Hindlimb muscle (tissue), 1 donor: ENCODE results near the gene KLK10. TPM values are rescaled to one million over a fixed set of nuclear protein-coding genes. Genes with fewer than 3 reads are reported as not detected.

Experiments
- DNase-seq: peaks from one replicate; pipeline ENCODE4 v3.0.0-alpha.2; 2013
- polyA plus RNA-seq: library from polyadenylated mRNA; unstranded; fragments of 120-200 nt; gene quantifications from one replicate; pipeline ENCODE4 v1.2.1, GENCODE V29; 2013; ENCODE audit not compliant: insufficient read length

KLK10 gene
- polyA plus RNA-seq, 1 donor, result not detected

DNA sequence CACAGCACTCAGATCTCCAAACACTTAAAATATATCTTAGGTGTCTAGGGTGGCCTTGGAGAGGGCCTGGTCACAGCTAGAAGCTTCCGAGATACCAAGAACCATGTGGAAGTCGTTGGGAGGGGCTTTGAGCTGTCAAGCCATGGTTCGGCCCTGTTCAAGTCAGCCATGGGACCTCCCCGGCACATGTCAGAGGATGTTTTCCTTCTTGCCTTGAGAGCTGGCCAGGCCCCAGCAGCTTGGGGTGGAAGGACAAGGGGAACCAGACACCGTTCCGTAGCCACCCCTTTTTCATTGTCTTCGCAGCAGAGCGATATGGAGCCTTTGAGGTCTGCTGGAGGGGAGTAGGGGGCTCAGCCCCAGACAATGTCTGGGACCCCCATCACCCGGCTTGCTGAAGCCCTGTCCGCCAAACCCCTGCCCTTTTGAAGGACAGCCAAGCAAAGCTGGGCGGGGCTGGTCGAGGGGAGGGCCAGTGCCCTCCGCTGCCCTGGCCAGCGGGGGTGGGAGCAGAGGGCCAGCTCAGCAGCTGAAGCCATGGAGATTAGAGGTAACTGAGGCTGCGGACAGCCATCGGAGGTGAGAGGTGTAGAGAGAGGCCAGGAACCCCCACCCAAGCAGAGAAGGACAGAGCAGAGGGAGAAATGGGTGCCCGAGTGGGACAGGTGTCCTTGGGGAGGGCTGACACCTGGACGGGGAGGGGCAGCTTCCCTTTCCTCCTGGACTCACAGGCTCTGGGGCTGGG lies 6.5 kb upstream of the KLK10 start:
- DNase-seq, result no peak

DNA sequence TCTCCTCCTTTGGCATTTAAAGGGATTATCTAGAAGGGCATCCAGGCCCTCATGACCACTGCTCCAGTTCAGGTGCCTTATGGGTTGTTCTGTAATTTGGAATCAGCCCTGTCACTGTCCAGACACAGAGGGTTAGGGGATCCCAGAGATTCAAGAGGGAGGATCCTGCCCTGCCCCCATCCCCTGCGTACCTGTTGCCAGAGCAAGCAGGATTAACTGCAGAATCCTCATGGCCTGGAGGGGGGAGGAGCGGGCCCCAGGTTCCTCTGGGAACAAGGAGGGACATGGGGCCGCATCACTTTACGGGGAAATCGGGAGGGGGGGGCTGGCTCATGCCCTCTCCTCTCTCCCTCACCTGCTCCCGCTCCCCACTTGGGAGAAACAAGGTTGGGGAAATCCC lies 5.9 kb upstream of the KLK10 start:
- DNase-seq, result no peak

DNA sequence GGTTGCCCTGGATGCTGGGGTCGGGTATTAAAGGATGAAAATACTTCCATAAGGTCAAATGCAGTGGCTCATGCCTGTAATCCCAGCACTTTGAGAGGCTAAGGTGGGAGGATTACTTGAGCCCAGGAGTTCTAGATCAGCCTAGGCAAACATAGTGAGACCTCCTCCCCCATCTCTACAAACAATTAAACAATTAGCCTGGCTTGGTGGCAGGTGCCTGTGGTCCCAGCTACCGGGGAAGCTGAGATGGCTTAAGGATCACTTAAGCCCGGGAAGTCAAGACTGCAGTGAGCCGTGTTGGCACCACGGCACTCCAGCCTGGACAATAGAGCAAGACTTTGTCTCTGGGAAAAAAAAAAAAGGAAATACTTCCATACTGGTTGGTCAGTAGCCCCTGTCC lies 5.4 kb upstream of the KLK10 start:
- DNase-seq, result no peak

DNA sequence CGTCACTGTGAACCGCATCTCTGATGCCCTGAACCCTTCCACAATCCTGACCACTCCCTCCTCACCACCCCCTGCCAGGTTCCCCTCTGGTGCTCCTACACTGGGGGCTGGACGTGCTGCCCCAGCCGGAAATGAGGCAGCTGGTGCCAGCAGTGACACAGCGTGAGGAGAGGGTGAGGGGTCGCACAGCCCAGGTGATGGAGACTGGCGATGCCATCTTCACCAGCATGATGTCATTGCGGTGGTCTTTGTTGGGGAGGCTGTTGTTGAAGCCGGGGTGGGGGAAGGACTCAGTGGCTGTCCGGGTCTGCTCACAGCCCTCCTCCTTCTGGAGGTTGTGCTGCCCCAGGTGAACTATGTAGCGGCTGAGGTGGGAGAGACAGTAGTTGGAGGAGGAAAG lies 4.4 kb upstream of the KLK10 start:
- DNase-seq, result no peak

DNA sequence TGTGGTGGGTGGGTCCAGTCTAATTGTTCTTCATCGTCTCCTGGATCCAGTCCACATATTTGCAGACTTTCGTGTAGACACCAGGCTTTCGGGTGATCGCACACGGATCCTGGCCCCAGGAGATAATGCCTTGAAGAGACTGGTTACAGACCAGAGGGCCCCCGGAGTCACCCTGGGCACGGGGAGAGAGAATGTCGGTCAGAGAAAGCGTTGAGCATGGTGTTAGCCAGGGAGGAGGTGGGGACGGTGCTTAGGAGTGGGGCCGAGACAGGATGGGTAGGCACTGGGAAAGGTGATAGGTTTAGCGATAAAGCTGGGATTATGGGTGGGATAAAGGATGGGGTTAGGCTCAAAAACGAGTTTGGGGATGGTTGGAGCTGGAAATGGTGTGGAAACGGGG lies 3.0 kb upstream of the KLK10 start:
- no peak for DNase-seq

DNA sequence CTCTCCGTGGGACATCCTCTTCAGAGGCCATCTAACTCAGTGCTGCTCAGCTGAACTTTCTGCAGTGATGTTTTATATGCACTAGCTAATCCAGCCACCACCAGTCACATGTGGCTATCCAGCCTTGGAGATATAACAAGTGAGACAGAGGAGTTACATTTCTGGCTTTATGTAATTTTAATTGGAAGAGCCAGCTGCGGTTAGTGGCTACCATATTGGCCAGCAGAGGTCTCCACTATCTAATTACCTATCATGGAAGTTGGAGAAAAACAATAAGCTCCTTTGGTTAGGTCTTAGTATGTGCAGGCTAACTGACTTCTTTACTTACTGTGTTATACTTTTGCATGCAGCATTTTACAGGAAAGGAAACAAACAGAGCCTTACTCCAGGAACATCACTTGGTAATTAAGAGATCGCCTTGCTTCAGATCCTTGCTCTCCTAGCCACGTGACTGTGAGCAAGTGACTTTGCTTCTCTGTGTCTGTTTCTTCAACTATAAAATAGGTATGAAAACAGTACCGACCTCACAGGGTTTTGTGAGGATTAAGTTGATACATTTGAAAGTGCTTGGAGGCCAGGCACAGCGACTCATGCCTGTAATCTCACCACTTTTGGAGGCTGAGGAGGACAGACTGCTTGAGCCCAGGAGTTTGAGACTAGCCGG lies 1.6 kb upstream of the KLK10 start:
- peak; percentile 15 for DNase-seq

DNA sequence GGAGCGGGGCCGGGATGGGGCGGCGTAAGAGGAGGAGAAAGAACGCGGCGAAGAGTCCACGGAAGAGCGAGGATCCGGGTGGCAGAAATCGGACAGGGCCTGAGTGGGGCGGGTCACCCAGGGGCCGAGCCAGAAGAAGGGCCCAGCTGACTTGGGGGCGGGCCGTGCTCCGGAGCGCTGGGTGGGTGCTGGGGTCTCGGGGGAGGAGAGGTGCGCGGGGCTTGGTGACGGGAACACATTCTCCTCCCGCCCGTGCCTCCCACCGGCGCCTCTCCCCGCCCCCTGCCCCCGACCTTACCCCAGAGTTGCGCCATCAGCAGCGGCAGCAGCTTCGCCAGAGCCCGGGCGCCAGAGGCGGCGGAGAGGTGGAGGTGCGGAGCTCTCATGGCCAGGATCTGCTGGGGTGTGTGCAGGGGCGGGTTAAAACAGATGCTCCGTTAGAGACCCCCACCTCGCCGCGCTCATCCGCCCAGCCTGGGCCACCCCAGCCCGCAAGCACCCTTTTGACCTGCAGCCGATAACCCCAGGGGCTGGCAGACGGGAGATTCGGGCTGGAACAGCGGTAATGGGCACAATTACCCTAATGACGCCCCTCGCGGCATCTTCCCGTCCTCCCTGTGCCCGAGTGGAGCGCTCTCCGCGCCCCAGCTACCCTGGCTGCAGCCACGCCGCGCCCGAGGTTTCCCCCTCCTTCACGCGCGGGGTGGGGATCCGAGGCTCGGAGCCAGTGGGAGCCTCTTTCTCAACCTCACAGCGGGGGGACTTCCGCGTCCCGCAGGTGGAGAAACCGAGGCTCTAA lies 565 bp downstream of the KLK10 start:
- DNase-seq, result no peak

DNA sequence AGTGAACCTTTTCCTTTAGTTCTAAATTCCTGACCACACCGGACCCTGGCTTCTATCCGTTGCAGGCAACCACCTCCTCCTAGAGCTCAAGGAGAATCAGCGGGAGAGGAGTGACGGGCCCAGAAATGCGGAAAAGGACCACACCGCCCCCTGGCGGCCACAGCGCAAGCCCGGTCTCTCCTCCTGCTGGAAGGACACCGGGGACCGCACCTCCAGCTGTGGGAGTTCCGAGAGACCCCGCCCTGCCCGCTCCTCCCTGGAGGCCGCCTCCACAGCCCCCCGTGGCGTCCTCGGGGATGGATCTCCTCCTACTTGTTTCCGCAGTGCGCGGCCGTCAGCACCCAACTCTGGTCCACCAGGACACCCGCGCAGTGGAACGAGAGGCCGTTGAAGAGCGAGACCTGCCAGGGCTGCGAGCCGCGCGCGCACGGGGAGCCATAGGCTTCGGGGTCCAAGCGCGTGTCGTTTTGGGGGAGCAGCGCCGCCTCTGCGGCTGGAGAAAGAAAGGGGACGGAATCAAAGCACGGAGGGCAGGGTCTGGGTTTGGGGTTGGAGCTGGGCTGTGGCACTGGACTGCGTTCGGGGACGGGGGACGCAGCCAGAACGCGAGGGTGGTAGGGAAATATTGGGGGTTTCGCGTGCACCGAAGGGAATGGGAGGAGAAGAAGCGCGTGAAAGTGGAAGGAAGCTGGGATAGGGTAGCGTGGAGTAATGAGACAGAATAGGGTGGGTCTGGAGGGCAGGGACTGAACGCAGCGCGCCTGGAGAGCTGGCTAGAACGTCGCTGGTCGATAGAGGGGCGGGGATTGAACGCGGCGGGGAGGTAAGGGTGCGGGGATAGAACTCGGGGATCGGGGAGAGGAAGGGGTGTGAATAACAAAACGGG lies 2.5 kb downstream of the KLK10 start:
- peak; percentile 10 for DNase-seq

DNA sequence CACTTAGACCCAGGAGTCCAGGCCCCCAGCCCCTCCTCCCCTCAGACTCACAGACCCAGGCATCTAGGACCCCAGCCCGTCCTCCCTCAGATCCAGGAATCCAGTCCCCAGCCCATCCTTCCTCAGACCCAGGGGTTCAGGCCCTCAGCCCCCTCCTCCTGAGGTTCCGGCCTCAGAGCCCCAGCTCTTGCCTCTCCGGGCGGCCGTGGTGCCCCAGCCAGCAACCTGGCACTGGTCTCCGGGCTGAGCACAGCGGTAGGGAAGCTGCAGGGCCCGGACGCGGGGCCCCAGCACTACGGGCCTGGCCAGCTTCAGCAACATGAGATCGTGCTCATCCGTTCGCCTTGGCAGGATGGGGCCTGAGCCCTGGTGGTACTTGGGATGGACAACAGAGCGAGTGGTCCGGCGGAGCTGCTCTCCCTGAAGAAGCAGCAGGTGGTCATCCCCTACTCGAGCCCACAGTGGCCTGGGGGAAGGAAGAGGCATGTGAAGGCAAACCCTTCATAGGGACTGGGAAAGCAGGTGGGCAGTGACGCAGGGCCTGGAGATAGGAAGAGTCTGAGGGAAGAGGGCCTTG lies 3.7 kb downstream of the KLK10 start:
- no peak for DNase-seq

DNA sequence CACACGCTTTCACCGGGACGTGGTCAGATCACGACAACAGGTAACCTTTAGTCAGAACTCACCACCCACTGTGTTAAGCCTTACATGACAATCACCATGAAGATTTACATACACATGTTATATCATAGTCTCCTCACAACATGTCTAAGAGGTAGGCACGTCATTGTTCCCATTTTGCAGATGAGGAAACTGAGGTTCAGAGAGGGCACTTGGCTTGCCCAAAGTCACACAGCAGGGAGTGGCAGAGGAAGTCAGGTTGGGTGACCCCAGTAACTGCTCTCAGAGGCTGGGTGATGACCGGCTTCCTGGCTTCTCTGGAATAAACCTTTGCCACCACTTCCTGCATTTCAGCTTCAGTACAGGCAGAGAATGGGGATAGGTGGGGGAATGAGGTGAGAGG lies 5.3 kb downstream of the KLK10 start:
- no peak for DNase-seq

DNA sequence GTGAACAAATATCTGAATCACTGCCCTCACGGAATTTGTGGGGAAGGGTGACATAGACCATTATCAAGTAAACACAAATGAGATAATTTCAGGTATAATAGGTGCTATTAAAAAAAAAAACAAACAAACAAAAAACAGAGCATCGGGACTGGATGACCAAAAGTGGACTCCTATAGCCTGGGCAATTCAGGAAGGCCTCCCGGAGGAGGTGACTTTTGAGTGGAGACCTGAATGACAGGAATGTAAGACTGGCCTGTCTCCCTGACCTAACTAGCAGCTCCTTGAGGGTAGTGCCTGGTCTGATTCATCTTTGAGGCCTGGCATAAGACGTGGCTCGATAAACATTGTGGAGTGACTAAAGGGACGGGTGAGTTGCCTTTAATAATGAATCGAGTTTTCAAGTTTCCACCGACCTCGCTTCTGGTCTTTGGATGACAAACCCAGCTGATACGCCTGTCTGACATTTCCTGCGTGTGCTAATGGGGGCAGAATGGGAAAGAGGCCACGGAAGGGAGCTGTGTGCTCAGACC lies 6.8 kb downstream of the KLK10 start:
- no peak for DNase-seq

DNA sequence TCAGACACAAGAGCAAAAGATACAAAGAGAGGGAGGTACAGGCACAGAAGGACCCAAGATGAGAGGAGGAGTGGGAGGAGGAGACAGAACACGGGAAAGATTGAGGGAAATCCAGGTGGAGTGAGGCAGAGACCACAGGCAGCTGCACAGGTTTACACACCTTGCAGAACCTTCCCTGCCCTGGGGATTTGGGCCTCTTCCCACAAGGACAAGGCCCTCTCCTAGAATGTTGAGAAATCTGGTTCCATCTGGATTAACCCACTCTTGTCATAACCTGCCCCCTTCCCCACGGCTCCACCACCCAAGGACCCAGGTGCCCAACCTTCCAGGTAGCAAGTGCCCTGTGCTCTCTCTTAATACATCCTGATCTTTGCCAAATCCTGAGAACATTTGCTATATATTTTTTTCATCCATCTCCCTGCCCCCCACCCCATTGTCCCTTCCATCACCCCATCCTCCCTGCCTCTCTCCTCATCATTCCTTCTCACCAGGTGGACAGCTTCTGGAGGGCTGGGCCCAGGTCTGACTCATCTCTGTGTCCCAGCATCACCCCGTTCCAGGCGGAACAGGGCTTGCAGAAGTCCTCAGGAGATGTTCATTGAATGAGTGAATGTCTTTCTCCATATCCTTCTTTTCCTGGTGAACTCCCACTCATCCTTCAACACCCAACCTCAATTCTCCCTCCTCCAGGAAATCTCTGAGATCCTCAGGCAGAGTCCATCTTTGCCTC lies 9.3 kb downstream of the KLK10 start:
- no peak for DNase-seq

DNA sequence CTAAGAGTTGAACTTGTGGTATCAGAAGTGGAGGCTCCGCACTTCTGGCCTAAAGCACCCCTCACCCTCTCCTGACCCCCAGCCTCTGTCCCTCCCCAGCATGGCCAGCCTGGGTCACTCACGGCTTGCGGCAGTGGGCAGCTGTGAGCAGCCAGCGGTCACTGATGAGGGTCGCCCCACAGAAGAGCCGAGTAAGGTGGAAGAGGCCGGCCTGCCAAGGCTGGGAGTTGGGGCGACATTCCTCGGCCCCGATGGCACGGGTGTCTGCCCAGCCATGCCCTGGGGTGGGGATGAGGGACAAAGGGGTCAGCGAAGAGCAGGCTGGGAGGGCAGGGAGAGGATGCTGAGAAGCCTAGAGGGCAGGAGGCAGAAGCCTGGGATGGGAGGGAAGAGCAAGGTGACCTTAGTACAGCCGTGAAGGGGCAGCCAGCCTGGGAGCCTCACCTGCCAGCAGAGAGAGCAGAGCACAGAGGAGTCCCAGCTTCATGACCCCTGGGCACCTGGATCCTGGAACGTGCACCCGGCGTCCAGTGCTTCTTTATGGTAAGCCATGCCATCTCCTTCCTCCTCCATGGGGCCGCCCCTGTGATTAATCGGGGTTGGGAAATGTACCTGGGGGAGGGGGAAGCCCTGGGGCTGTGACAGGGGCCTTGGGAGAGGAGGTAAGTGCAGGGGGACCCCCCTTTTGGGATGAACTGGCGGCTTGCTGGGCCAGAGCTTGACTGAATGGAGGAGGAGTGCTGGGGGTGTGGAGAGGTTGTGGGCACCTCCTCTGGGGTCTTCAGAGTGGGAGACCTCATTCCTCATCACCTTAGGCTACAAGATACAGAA lies 10.2 kb downstream of the KLK10 start:
- DNase-seq, result no peak

DNA sequence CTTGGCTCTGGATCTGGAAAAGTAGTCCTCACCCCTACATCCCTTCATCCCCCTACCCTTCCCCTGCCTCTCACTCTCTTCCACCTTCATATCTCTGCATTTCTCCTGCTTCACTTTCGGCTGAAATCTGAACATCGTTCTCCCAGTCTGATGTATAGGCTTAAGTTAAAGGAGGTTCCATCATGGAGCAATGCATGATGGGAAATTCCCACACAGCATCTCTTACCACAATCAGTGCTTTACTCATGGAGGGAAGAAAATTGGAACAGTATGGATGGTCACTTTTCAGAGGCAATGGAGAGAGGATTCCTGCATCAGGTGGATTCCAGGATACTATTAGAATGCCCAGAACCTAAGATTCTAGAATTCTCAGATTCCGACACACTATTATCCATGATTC lies 12.0 kb downstream of the KLK10 start:
- no peak for DNase-seq

DNA sequence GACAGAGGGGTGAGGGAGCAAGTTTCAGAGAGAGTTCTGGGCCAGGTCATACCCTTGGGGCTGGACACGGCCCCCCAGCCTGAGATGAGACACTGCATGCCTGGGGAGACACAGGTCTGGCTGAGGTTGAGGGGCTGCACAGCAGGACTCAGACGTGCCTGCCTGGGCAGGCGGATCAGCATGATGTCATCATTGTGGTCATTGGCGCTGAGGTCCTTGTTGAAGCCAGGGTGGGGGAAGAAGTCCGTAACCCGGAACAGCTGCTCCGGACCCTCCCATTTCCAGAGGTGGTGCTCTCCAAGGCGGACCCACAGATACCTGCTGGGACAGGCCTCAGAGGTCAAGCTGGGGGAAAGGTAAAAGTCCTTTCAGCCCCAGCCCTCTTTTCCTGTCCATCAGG lies 13.1 kb downstream of the KLK10 start:
- no peak for DNase-seq

DNA sequence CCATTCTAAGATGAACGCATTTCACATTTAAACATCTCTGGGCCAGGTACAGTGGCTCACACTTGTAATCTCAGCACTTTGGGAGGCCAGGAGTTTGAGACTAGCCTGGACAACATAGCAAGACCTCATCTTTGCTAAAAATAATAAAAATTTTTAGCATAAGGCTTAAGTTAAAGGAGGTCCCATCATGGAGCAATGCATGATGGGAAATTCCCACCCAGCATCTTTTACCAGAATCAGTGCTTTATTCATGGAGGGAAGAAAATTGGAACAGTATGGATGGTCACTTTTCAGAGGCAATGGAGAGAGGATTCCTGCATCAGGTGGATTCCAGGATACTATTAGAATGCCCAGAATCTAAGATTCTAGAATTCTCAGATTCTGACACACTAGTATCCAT lies 14.3 kb downstream of the KLK10 start:
- no peak for DNase-seq

DNA sequence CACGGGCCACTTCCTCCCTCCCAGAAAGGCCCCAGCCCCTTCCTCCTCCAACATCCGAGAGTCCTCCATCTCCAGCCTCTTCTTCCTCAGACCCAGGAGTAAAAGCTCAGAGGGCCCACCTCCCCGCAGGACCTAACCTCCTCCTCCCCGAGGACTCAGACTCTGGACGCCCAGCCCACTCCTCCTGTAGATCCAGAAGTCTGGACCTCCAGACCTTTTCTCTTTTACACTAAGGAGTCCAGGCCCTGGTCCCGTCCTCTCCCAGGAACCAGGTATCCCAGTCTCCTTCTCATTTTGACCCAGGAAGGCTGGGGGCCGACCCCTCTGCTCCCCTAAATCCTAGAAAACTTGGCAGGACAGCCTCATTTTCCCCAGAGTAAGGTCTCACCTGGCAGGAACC lies 16.2 kb downstream of the KLK10 start:
- DNase-seq, result no peak

DNA sequence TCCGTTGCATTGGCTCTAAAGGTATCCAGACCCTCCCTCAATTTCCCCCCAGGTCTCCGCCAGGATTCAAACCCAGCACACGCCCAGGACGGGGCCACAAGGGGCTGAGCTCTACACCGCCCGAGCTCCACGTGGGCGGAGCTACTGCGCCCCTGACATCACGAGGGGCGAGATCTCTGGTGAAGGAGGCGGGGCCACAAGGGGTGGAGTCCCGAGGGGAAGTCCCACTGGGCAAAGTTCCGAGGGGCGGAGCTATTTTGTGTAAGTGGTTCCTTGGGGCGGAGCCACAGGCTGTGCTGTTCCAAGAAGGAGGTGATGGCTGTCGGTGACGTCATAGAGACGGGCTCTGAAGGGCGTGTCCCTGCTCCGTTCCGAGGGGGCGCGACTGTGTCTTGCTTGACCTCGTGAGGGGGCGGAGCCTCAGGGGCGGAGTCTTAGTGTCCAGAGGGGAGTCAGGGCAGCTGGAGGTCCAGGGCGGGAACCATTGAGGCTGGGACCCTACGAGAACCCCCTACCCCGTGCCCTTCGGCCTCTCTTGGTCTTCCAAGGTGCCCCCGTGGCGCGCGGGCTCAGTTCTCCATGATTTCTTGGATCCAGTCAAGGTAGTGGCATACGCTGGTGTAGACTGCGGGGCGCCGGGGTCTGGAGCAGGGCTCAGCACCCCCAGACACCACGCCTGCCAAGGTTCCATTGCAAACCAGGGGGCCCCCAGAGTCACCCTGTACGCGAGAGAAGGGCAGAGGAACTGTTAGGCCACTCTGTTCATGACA lies 16.8 kb downstream of the KLK10 start:
- no peak for DNase-seq

DNA sequence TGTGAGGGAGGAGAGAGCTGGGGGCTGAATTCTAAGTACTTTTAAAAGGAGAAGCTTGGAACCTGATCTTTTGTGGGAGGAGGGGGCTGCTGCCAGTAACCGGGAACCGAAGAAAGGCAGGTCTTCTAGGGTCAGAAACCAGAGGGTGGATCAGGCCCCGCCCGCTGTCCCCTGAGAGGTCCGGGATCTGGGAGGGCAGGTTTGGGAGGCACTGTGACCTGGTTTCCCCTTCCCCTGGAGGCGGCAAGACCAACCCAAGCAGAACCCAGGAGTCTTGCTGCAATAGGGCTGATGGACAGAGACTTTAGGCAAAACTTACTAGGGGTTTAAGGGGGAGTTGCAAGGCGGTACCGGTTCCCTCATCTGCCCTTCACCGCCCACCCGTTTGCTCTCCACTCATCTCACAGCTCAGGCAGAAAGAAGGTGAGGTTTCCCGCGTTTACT lies 17.4 kb downstream of the KLK10 start:
- DNase-seq, result no peak
